Left renal pelvis (tissue), 4 donors: ENCODE results near the gene ARHGAP22. TPM values are rescaled to one million over a fixed set of nuclear protein-coding genes. Genes with fewer than 3 reads are reported as not detected.

Experiments used
- DNase-seq, 4 donors: peaks; one replicate each; pipeline ENCODE4 v3.0.0-alpha.2; 2013; ENCODE audit warnings: low read depth in 4 of 4, low spot score in 3 of 4
- polyA plus RNA-seq, 4 donors: library from polyadenylated mRNA; unstranded; fragments of 120-200 nt; gene quantifications; one replicate each; pipeline ENCODE4 v1.2.1, GENCODE V29; 2013; ENCODE audit not compliant: insufficient read length in 4 of 4

ARHGAP22 gene
- polyA plus RNA-seq, 4 donors = 1.3 to 2.1 (median 2.0) TPM

GRCh38 chr10:48592346-48592745 is 12.5 kb downstream of the ARHGAP22 start:
- DNase-seq = no peak

GRCh38 chr10:48590945-48591344 is 13.9 kb downstream of the ARHGAP22 start:
- no peak for DNase-seq

GRCh38 chr10:48589266-48589665 is 15.6 kb downstream of the ARHGAP22 start:
- DNase-seq = peak; percentile 12 to 43 (median 28)

GRCh38 chr10:48587819-48588218 is 17.1 kb downstream of the ARHGAP22 start:
- DNase-seq = no peak

GRCh38 chr10:48587101-48587500 is 17.8 kb downstream of the ARHGAP22 start:
- DNase-seq = no peak

- no peak for DNase-seq
Observed at GRCh38 chr10:48582970-48583369, 21.9 kb downstream of the ARHGAP22 start.

- no peak for DNase-seq
Observed at GRCh38 chr10:48580236-48580635, 24.6 kb downstream of the ARHGAP22 start.

GRCh38 chr10:48579251-48579960 is 25.5 kb downstream of the ARHGAP22 start:
- DNase-seq = no peak

GRCh38 chr10:48577158-48577557 is 27.7 kb downstream of the ARHGAP22 start:
- no peak for DNase-seq

- DNase-seq = no peak
Observed at GRCh38 chr10:48576501-48576900, 28.4 kb downstream of the ARHGAP22 start.

- DNase-seq = no peak
Observed at GRCh38 chr10:48575901-48576300, 29.0 kb downstream of the ARHGAP22 start.

GRCh38 chr10:48574817-48575380 is 30.0 kb downstream of the ARHGAP22 start:
- no peak for DNase-seq

- DNase-seq = no peak
Observed at GRCh38 chr10:48574322-48574796, 30.5 kb downstream of the ARHGAP22 start.

GRCh38 chr10:48573045-48573444 is 31.8 kb downstream of the ARHGAP22 start:
- DNase-seq = no peak

- DNase-seq = no peak
Observed at GRCh38 chr10:48572414-48572813, 32.5 kb downstream of the ARHGAP22 start.

GRCh38 chr10:48568546-48568945 is 36.3 kb downstream of the ARHGAP22 start:
- no peak for DNase-seq

GRCh38 chr10:48568131-48568530 is 36.7 kb downstream of the ARHGAP22 start:
- DNase-seq = no peak

- no peak for DNase-seq
Observed at GRCh38 chr10:48567346-48567745, 37.5 kb downstream of the ARHGAP22 start.

- DNase-seq = no peak
Observed at GRCh38 chr10:48564466-48565160, 40.3 kb downstream of the ARHGAP22 start.

GRCh38 chr10:48557511-48558123 is 47.3 kb downstream of the ARHGAP22 start:
- DNase-seq = no peak

GRCh38 chr10:48556713-48557112 is 48.2 kb downstream of the ARHGAP22 start:
- no peak for DNase-seq
